Activated B cell treated with CpG ODN at 0.5 μM for 24 hours (primary cell): ENCODE results near the gene C1orf159. TPM values are rescaled to one million over a fixed set of nuclear protein-coding genes. Genes with fewer than 3 reads are reported as not detected.

Experiments used
- ATAC-seq: fragments of 200-7000 bp; cut with Tn5 transposase; one replicate; pipeline ENCODE4 v1.10.0; 2021; ENCODE audit warnings: low read depth, mild to moderate bottlenecking, moderate library complexity
- CTCF ChIA-PET: fragments of 350-600 bp; sonication (Branson Sonifier 250); formaldehyde crosslinking; loops from one replicate; lab custom pipeline; 2021; ENCODE audit warnings: antibody characterized with exemption; lab: Charles Lee
- POLR2A ChIA-PET: fragments of 350-600 bp; sonication (Branson Sonifier 250); formaldehyde crosslinking; loops from one replicate; lab custom pipeline; 2021; ENCODE audit warnings: antibody characterized with exemption; lab: Charles Lee
- DNase-seq: peaks from one replicate; pipeline ENCODE4 v3.0.0; 2022
- H3K27ac Mint-ChIP-seq: one replicate; pipeline ENCODE4 v1.8.0; 2020; ENCODE audit warnings: mixed read lengths
- H3K27me3 Mint-ChIP-seq: one replicate; pipeline ENCODE4 v1.8.0; 2021; ENCODE audit warnings: mixed read lengths
- H3K36me3 Mint-ChIP-seq: one replicate; pipeline ENCODE4 v1.8.0; 2021; ENCODE audit warnings: low read depth, mixed read lengths
- H3K4me1 Mint-ChIP-seq: one replicate; pipeline ENCODE4 v1.8.0; 2021; ENCODE audit warnings: mixed read lengths
- H3K4me3 Mint-ChIP-seq: one replicate; pipeline ENCODE4 v1.8.0; 2020; ENCODE audit warnings: mild to moderate bottlenecking, mixed read lengths
- H3K9me3 Mint-ChIP-seq: one replicate; pipeline ENCODE4 v1.8.0; 2020; ENCODE audit warnings: mixed read lengths
- CTCF ChIP-seq: fragments of 200-600 bp; IDR thresholded peaks from one replicate; pipeline ENCODE4 v1.8.0; 2022; ENCODE audit warnings: antibody characterized with exemption, mild to moderate bottlenecking
- intact Hi-C: fragments of 100-400 bp; cut with micrococcal nuclease; formaldehyde crosslinking; loops from one replicate; pipeline ENCODE4 v1.15.1; 2024
- total RNA-seq: library from RNA; stranded (reverse); gene quantifications from 2 replicates; pipeline ENCODE4 v1.2.3, GENCODE V29; 2022

The C1orf159 gene
- total RNA-seq, 1 donor from 2014 or later, result 26.5 TPM

GRCh38 chr1:1118876-1119220 lies 3.0 kb upstream of the C1orf159 start:
- no peak overlapping the region for H3K27ac Mint-ChIP-seq
- ATAC-seq (no peak), DNase-seq (no peak)
- intact Hi-C loops, result no loop called here
- ChIA-PET CTCF (interaction anchor here (0.7 to 2.3 kb wide), 3 partner anchors 8 to 132 kb away, joined by 3 to 8 read pairs (median 5); no protein-coding TSS in a partner anchor), POLR2A (interaction anchor here (1.1 kb wide), 1 partner anchor 17 kb away, joined by 5 read pairs; no protein-coding TSS in a partner anchor)
- peaks cover 5% of the 10 kb centered on the region for H3K27me3 Mint-ChIP-seq
- H3K4me3 Mint-ChIP-seq, result no peak overlapping the region
- no peak for TF ChIP-seq CTCF
- no peaks in the 10 kb centered on the region for H3K36me3 Mint-ChIP-seq
- no peaks in the 10 kb centered on the region for H3K9me3 Mint-ChIP-seq
- H3K4me1 Mint-ChIP-seq, result peaks cover 27% of the 10 kb centered on the region

- H3K27me3 Mint-ChIP-seq, result peaks cover 5% of the 10 kb centered on the region
- H3K9me3 Mint-ChIP-seq, result peaks cover 2% of the 10 kb centered on the region
- intact Hi-C loops, result no loop called here
- CTCF ChIA-PET, result interaction anchor here (1.4 to 2.3 kb wide), 4 partner anchors 54 to 173 kb away, joined by 3 to 8 read pairs (median 6); no protein-coding TSS in a partner anchor
- POLR2A ChIA-PET, result interaction anchor here (0.7 to 1.8 kb wide), 4 partner anchors 18 to 173 kb away, joined by 4 to 5 read pairs (median 4); no protein-coding TSS in a partner anchor
- H3K27ac Mint-ChIP-seq, result no peak overlapping the region
- ATAC-seq (no peak), DNase-seq (no peak)
- H3K4me3 Mint-ChIP-seq, result no peak overlapping the region
- peaks cover 2% of the 10 kb centered on the region for H3K36me3 Mint-ChIP-seq
- no peak for TF ChIP-seq CTCF
- peaks cover 21% of the 10 kb centered on the region for H3K4me1 Mint-ChIP-seq
Observed at GRCh38 chr1:1118011-1118875, 2.4 kb upstream of the C1orf159 start.

- Mint-ChIP-seq H3K36me3 (peaks cover 8% of the 10 kb centered on the region), H3K27me3 (peaks cover 5% of the 10 kb centered on the region), H3K4me1 (peaks cover 13% of the 10 kb centered on the region), H3K27ac (no peak overlapping the region), H3K9me3 (peaks cover 6% of the 10 kb centered on the region), H3K4me3 (peak overlapping the region; percentile 57)
- TF ChIP-seq CTCF, result no peak
- intact Hi-C loops, result loop anchor here (2.0 kb wide), 1 partner anchor 85 kb away; no protein-coding TSS in a partner anchor
- DNase-seq, result no peak
- ChIA-PET CTCF (interaction anchor here (1.4 to 2.3 kb wide), 4 partner anchors 53 to 174 kb away, joined by 3 to 8 read pairs (median 6); no protein-coding TSS in a partner anchor), POLR2A (interaction anchor here (0.7 to 1.8 kb wide), 5 partner anchors 49 to 174 kb away, joined by 3 to 6 read pairs (median 4); partner anchors contain the start of gene UBE2J2)
- ATAC-seq, result no peak
Observed at GRCh38 chr1:1117469-1117831, 1.6 kb upstream of the C1orf159 start.

GRCh38 chr1:1116701-1117468 lies 996 bp upstream of the C1orf159 start:
- Mint-ChIP-seq H3K4me3 (peak overlapping the region; percentile 61), H3K36me3 (peaks cover 12% of the 10 kb centered on the region), H3K27ac (no peak overlapping the region), H3K9me3 (peaks cover 6% of the 10 kb centered on the region), H3K27me3 (peaks cover 5% of the 10 kb centered on the region), H3K4me1 (peaks cover 9% of the 10 kb centered on the region)
- intact Hi-C loops, result loop anchor here (1.0 to 2.0 kb wide), 9 partner anchors 48 to 258 kb away; partner anchors contain the start of genes AGRN, AURKAIP1, B3GALT6 and NOC2L
- POLR2A ChIA-PET, result interaction anchor here (0.5 to 1.8 kb wide), 8 partner anchors 48 to 175 kb away, joined by 3 to 9 read pairs (median 5); partner anchors contain the start of gene UBE2J2
- no peak for DNase-seq
- TF ChIP-seq CTCF, result no peak
- ATAC-seq, result no peak
- CTCF ChIA-PET, result interaction anchor here (1.4 to 2.3 kb wide), 4 partner anchors 53 to 175 kb away, joined by 3 to 8 read pairs (median 6); no protein-coding TSS in a partner anchor
